Liver (tissue), 9 donors: ENCODE data around the gene CPOX. TPM values are rescaled to one million over a fixed set of nuclear protein-coding genes. Genes with fewer than 3 reads are reported as not detected.
"Not testable (repeated sequence)": the region's sequence is repeated elsewhere in the genome, so short reads cannot be mapped to it uniquely, and the experiment has no call there.

Experiments used
- DNase-seq: peaks from one replicate; pipeline ENCODE4 v3.0.0-alpha.2; 2017; ENCODE audit warnings: low spot score
- H3K27ac ChIP-seq, 2 donors: one replicate each; pipeline ENCODE4 v1.7.0; 2013; ENCODE audit warnings: inconsistent platforms in 2 of 2, low read length in 2 of 2, control low read depth in 1 of 2, low read depth in 1 of 2, mild to moderate bottlenecking in 1 of 2
- H3K27me3 ChIP-seq, 4 donors: one replicate each; pipeline versions ENCODE4 v1.6.1 to v1.7.0; 2013; ENCODE audit warnings: low read length in 3 of 4, inconsistent platforms in 1 of 4, mild to moderate bottlenecking in 1 of 4, moderate library complexity in 1 of 4; ENCODE audit not compliant: control insufficient read depth in 4 of 4, insufficient read depth in 4 of 4
- H3K36me3 ChIP-seq, 4 donors: one replicate each; pipeline versions ENCODE4 v1.6.1 to v1.7.0; 2013; ENCODE audit warnings: low read length in 3 of 4, mild to moderate bottlenecking in 3 of 4, low read depth in 1 of 4, moderate library complexity in 1 of 4; ENCODE audit not compliant: control insufficient read depth in 4 of 4, insufficient read depth in 3 of 4
- H3K4me1 ChIP-seq, 4 donors: one replicate each; pipeline versions ENCODE4 v1.6.1 to v1.7.0; 2013; ENCODE audit warnings: low read length in 3 of 4, mild to moderate bottlenecking in 3 of 4, moderate library complexity in 1 of 4; ENCODE audit not compliant: control insufficient read depth in 4 of 4, insufficient read depth in 4 of 4
- H3K4me3 ChIP-seq, 3 donors: one replicate each; pipeline versions ENCODE4 v1.6.1 to v1.7.0; 2013; ENCODE audit warnings: low read length in 3 of 3, control low read depth in 1 of 3, low read depth in 1 of 3, mild to moderate bottlenecking in 1 of 3
- H3K9ac ChIP-seq, 2 donors: one replicate each; pipeline ENCODE4 v1.7.0; 2013; ENCODE audit warnings: low read length in 2 of 2, mild to moderate bottlenecking in 2 of 2, moderate library complexity in 2 of 2, control low read depth in 1 of 2, low read depth in 1 of 2
- H3K9me3 ChIP-seq, 4 donors: one replicate each; pipeline versions ENCODE4 v1.6.1 to v1.7.0; 2013; ENCODE audit warnings: low read length in 3 of 4; ENCODE audit not compliant: control insufficient read depth in 4 of 4
- EGR1 ChIP-seq, 2 donors: IDR thresholded peaks; 2 replicates each; pipeline ENCODE4 v1.6.1; 2016 to 2018; ENCODE audit warnings: antibody characterized with exemption in 2 of 2, low read depth in 2 of 2
- FOXA1 ChIP-seq: IDR thresholded peaks from 2 replicates; pipeline ENCODE4 v1.6.1; 2016; ENCODE audit warnings: antibody characterized with exemption
- FOXA2 ChIP-seq: IDR thresholded peaks from 2 replicates; pipeline ENCODE4 v1.6.1; 2016; ENCODE audit warnings: antibody characterized with exemption
- GABPA ChIP-seq, 2 donors: IDR thresholded peaks in 1 of 2; conservative IDR thresholded peaks in 1 of 2; 2 replicates each; pipeline ENCODE4 v1.6.1; 2016; ENCODE audit warnings: antibody characterized with exemption in 2 of 2, mild to moderate bottlenecking in 1 of 2, moderate library complexity in 1 of 2
- HNF4A ChIP-seq, 2 donors: conservative IDR thresholded peaks; 2 replicates each; pipeline ENCODE4 v1.6.1; 2016; ENCODE audit warnings: antibody characterized with exemption in 2 of 2, mild to moderate bottlenecking in 2 of 2
- HNF4G ChIP-seq: IDR thresholded peaks from 2 replicates; pipeline ENCODE4 v1.6.1; 2016; ENCODE audit warnings: antibody characterized with exemption
- JUND ChIP-seq, 2 donors: IDR thresholded peaks; 2 replicates each; pipeline ENCODE4 v1.6.1; 2016; ENCODE audit warnings: antibody characterized with exemption in 2 of 2
- NR2F2 ChIP-seq: IDR thresholded peaks from 2 replicates; pipeline ENCODE4 v1.6.1; 2016; ENCODE audit warnings: antibody characterized with exemption
- RAD21 ChIP-seq, 2 donors: IDR thresholded peaks; 2 replicates each; pipeline ENCODE4 v1.6.1; 2016; ENCODE audit warnings: antibody characterized with exemption in 2 of 2, mild to moderate bottlenecking in 2 of 2
- RXRA ChIP-seq, 2 donors: IDR thresholded peaks; 2 replicates each; pipeline ENCODE4 v1.6.1; 2017 to 2018; ENCODE audit warnings: antibody characterized with exemption in 2 of 2, mild to moderate bottlenecking in 1 of 2
- SP1 ChIP-seq: IDR thresholded peaks from 2 replicates; pipeline ENCODE4 v1.6.1; 2018; ENCODE audit warnings: antibody characterized with exemption, mild to moderate bottlenecking
- TAF1 ChIP-seq: conservative IDR thresholded peaks from 2 replicates; pipeline ENCODE4 v1.6.1; 2016; ENCODE audit warnings: antibody characterized with exemption, mild to moderate bottlenecking
- YY1 ChIP-seq: IDR thresholded peaks from 2 replicates; pipeline ENCODE4 v1.6.1; 2016; ENCODE audit warnings: antibody characterized with exemption, mild to moderate bottlenecking
- WGBS: extraction: QIAGEN DNeasy Blood & Tissue Kit; methylation state at CpG from one replicate; pipeline ENCODE4 v1.1.7; 2013; 5-methylcytosine and 5-hydroxymethylcytosine counted together
- polyA plus RNA-seq, 2 donors: library from polyadenylated mRNA; stranded (reverse) in 1 of 2; unstranded in 1 of 2; fragments of 200-250 nt in 1 of 2; fragments of >200 nt in 1 of 2; fragmentation: Nextera tagmentation in 1 of 2; extraction: Ambion mirVana in 1 of 2; gene quantifications; one replicate each; pipeline versions ENCODE4 v1.2.1 to v1.2.3, GENCODE V29; 2013 to 2015
- total RNA-seq, 2 donors: library from RNA; depleted of rRNA; stranded (reverse); fragments of >200 nt; gene quantifications; one replicate each; pipeline ENCODE4 v1.2.3, GENCODE V29; 2014
- TF ChIP-seq, protein P1 (sequence below): IDR thresholded peaks from 2 replicates; pipeline ENCODE4 v1.6.1; 2016; ENCODE audit warnings: antibody characterized with exemption
- TF ChIP-seq, protein P2 (sequence below): fragments of 150-350 bp; IDR thresholded peaks from 2 replicates; pipeline ENCODE4 v1.5.1; 2017; ENCODE audit warnings: improper control_type of control experiment, low read depth, low read length; ENCODE audit not compliant: missing input control
- TF ChIP-seq, protein P3 (sequence below): IDR thresholded peaks from 2 replicates; pipeline ENCODE4 v1.6.1; 2016; ENCODE audit warnings: antibody characterized with exemption
- TF ChIP-seq, protein P4 (sequence below): IDR thresholded peaks from 2 replicates; pipeline ENCODE4 v1.6.1; 2016; ENCODE audit warnings: antibody characterized with exemption
- TF ChIP-seq, protein P5 (sequence below): IDR thresholded peaks from 2 replicates; pipeline ENCODE4 v1.6.1; 2016; ENCODE audit warnings: antibody characterized with exemption, mild to moderate bottlenecking
- donor health status: healthy.
- donor health status: healthy.
- donor health status: healthy.
- donor health status: healthy.
- donor health status: healthy.

Gene CPOX
- total RNA-seq (100 to 1,000 TPM in 1 of 2 donors, 10 to 100 TPM in 1; 18.2 to 280 TPM), polyA plus RNA-seq (10 to 100 TPM in 1 of 2 donors, 1 to 10 TPM in 1; 8.8 to 14.3 TPM)

- H3K27ac ChIP-seq = peak within 1 kb of the TSS; percentile 79 to 87
Observed at GRCh38 chr3:98593046-98593936, at the start of gene CPOX. TSS of gene CPOX (minus strand) at chr3:98593611. CDS start at chr3:98593504, 107 bp downstream.

DNA sequence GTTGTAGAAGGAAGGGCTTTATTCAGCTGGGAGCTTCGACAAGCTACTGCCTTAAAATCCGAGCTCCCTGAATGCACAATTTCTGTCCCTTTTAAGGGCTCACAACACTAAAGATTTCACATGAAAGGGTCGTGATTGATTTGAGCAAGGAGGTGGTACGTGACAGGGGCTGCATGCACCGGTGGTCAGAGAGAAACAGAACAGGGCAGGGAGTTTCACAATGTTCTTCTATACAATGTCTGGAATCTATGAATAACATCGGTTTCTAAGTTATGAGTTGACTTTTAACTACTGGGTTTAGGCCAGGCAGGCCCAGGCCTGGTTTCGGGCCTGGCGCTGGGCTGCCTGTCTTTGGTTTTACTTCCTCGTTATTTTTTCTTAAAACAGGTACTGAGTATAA is 49.4 kb upstream of the CPOX start:
- not testable (repeated sequence) for H3K27ac ChIP-seq, H3K4me1 ChIP-seq, H3K9me3 ChIP-seq, H3K9ac ChIP-seq, H3K27me3 ChIP-seq, H3K4me3 ChIP-seq, H3K36me3 ChIP-seq, DNase-seq
- WGBS = 93% methylated on average over 9 of the region's 9 CpGs

More at GRCh38 chr3:98593046-98593936, at the start of gene CPOX:
- peak within 1 kb of the TSS; percentile 60 to 88 (median 80) for H3K4me3 ChIP-seq
- under 1% methylated on average over 84 of the region's 84 CpGs for WGBS
- H3K9ac ChIP-seq = peak within 1 kb of the TSS; percentile 45 to 58
- H3K27me3 ChIP-seq = no peaks in the 10 kb centered on the region
- peak; percentile 92 for DNase-seq
- peaks cover 0 to 13% (median 12%) of the 10 kb centered on the region in 4 donors for H3K36me3 ChIP-seq
- TF ChIP-seq JUND (IDR thresholded peaks at IDR 0.05) (peak; percentile 42 to 72), NR2F2 (peak; percentile 52), GABPA (IDR thresholded peaks at IDR 0.05 in 1 of 2, conservative IDR thresholded peaks at IDR 0.05 in 1 of 2) (peak in 1 of 2 donors; percentile 74), HNF4G (no peak), FOXA1 (peak; percentile 89), RXRA (IDR thresholded peaks at IDR 0.05) (peak; percentile 69 to 83), FOXA2 (peak; percentile 91), YY1 (peak; percentile 91), HNF4A (conservative IDR thresholded peaks at IDR 0.05) (peak; percentile 64 to 79), SP1 (peak; percentile 87), TAF1 (peak; percentile 27), RAD21 (IDR thresholded peaks at IDR 0.05) (peak; percentile 44 to 52), EGR1 (IDR thresholded peaks at IDR 0.05; ENCODE audit: low read depth in 2 of 2) (peak; percentile 96 to 98)
- TF ChIP-seq, protein P1, sequence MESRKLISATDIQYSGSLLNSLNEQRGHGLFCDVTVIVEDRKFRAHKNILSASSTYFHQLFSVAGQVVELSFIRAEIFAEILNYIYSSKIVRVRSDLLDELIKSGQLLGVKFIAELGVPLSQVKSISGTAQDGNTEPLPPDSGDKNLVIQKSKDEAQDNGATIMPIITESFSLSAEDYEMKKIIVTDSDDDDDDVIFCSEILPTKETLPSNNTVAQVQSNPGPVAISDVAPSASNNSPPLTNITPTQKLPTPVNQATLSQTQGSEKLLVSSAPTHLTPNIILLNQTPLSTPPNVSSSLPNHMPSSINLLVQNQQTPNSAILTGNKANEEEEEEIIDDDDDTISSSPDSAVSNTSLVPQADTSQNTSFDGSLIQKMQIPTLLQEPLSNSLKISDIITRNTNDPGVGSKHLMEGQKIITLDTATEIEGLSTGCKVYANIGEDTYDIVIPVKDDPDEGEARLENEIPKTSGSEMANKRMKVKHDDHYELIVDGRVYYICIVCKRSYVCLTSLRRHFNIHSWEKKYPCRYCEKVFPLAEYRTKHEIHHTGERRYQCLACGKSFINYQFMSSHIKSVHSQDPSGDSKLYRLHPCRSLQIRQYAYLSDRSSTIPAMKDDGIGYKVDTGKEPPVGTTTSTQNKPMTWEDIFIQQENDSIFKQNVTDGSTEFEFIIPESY = peak; percentile 73
- TF ChIP-seq, protein P2, sequence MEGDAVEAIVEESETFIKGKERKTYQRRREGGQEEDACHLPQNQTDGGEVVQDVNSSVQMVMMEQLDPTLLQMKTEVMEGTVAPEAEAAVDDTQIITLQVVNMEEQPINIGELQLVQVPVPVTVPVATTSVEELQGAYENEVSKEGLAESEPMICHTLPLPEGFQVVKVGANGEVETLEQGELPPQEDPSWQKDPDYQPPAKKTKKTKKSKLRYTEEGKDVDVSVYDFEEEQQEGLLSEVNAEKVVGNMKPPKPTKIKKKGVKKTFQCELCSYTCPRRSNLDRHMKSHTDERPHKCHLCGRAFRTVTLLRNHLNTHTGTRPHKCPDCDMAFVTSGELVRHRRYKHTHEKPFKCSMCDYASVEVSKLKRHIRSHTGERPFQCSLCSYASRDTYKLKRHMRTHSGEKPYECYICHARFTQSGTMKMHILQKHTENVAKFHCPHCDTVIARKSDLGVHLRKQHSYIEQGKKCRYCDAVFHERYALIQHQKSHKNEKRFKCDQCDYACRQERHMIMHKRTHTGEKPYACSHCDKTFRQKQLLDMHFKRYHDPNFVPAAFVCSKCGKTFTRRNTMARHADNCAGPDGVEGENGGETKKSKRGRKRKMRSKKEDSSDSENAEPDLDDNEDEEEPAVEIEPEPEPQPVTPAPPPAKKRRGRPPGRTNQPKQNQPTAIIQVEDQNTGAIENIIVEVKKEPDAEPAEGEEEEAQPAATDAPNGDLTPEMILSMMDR = no peak
- TF ChIP-seq, protein P3, sequence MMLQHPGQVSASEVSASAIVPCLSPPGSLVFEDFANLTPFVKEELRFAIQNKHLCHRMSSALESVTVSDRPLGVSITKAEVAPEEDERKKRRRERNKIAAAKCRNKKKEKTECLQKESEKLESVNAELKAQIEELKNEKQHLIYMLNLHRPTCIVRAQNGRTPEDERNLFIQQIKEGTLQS = no peak
- TF ChIP-seq, protein P4, sequence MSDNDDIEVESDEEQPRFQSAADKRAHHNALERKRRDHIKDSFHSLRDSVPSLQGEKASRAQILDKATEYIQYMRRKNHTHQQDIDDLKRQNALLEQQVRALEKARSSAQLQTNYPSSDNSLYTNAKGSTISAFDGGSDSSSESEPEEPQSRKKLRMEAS = peak; percentile 86
- TF ChIP-seq, protein P5, sequence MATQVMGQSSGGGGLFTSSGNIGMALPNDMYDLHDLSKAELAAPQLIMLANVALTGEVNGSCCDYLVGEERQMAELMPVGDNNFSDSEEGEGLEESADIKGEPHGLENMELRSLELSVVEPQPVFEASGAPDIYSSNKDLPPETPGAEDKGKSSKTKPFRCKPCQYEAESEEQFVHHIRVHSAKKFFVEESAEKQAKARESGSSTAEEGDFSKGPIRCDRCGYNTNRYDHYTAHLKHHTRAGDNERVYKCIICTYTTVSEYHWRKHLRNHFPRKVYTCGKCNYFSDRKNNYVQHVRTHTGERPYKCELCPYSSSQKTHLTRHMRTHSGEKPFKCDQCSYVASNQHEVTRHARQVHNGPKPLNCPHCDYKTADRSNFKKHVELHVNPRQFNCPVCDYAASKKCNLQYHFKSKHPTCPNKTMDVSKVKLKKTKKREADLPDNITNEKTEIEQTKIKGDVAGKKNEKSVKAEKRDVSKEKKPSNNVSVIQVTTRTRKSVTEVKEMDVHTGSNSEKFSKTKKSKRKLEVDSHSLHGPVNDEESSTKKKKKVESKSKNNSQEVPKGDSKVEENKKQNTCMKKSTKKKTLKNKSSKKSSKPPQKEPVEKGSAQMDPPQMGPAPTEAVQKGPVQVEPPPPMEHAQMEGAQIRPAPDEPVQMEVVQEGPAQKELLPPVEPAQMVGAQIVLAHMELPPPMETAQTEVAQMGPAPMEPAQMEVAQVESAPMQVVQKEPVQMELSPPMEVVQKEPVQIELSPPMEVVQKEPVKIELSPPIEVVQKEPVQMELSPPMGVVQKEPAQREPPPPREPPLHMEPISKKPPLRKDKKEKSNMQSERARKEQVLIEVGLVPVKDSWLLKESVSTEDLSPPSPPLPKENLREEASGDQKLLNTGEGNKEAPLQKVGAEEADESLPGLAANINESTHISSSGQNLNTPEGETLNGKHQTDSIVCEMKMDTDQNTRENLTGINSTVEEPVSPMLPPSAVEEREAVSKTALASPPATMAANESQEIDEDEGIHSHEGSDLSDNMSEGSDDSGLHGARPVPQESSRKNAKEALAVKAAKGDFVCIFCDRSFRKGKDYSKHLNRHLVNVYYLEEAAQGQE = peak; percentile 79
- no peaks in the 10 kb centered on the region for H3K9me3 ChIP-seq
- H3K4me1 ChIP-seq = peaks cover 3 to 55% (median 32%) of the 10 kb centered on the region in 4 donors
